GM12875 (cell line): Measurements from ENCODE around the gene LIG1.
A peak's percentile ranks its signal among the peaks of the same experiment; 100 is the strongest.

Experiments
- H3K4me3 ChIP-seq: one replicate; pipeline ENCODE4 v1.5.1; 2011; ENCODE audit warnings: low read depth, low read length, control low read depth
- CTCF ChIP-seq: IDR thresholded peaks from 2 replicates; pipeline ENCODE4 v1.5.1; 2011; ENCODE audit warnings: low read depth, mild to moderate bottlenecking, control low read depth, inconsistent platforms, low read length, moderate library complexity, borderline replicate concordance; ENCODE audit not compliant: insufficient read depth

Gene LIG1

DNA sequence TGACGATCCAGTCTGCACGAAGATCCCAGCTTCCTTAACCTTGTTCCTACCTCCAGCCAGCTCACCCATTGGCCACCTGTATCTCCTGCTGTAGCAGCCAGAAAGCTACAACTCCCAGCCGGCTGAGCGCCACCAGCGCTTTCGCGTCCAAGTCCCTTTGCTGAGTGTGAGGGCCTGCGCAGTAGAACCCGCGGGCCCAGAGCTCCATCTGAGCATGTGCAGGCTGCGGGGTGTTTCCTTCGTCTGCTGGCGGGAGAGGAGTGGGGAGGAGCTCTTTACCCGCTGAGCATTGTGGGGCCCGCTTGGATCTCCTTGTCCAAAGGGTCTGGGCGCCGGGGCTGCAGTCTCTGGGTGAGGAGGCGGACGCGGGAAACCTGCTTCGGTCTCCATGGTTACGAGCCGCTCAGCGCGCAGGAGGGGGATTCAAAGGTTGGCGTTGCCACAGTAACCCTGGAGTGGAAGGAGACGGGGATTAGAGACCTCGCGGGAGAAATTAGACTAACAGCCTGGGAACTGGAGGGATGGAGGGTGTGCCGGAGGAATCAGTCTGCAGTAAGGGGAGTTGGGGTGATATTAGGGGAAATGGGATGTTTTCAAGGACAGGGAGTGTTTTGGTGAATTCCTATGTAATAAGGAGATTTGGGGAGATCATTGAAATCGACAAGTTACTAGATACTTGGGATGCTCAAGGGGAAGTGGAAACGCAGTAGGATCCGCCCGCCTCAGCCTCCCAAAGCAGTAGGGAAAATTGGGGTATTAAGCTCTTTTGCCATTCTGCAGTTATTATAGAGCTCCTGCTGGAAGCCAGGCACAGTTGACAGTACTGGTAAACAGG lies 33.9 kb upstream of the LIG1 start:
- H3K4me3 ChIP-seq, result peak overlapping the region; percentile 70
- TF ChIP-seq CTCF, result no peak

DNA sequence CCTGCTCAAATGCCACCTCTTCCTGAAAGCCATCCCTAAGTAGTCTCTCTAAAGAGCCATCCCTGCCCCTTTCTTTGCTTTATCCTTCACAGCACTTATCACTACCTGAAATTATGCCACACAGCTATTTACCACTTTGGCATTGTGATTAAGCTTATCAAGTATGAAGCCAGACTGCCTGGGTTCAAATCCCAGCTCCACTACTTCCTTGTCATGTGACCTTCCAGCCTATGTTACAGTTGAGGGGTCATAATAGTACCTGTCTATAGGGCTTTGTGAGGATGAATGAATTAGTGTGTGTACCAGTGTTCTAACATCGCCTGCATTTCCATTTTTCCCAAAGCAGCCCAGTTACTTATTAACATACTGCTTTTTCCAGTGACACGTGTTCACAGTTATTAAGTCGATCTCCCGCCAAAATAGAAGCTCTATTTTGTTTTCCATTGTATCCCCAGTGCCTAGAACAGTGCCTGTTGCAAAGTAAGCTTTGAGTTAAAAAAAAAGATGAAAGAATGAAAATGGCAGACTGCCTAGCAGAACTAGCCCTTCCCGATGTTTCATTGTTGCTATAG lies 33.2 kb upstream of the LIG1 start:
- no peak for TF ChIP-seq CTCF

DNA sequence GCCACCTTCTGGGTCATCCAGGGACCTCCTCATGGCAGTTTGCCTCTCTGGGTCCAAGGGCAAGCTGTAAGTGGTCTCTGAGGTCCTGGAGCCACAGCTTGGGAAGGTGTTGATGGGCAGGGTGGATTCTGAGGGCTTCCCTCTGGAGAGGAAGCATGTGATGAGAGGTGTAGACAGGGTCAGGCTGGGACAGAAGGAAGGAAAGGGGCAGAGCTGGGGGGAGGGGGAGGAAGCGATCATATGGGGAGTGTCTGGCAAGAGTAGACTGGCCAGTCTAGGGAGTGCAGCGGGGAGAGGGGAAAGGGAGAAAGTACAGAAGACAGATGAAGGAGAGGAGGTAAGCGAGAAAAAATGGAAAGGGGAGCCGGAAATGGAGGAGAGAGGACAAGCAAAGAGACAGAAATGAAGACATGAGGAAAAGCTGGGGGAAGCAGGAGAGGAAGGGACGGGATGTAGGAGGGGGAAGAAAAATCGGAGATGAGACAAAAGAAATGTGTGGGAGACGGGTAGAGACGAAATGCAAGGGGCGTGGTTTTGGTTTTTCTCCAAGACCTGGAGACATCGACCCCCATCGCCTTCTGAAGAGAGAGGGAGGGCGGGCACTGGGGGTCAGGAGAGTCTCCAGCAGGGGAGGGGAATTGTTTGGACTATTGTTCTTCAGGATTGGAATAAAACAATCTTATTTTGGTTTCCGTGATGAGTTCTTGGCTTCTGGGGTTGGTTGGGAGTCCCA lies 27.0 kb upstream of the LIG1 start:
- H3K4me3 ChIP-seq, result no peak overlapping the region
- no peak for TF ChIP-seq CTCF

More for the DNA sequence above, 33.2 kb upstream of the LIG1 start:
- peak overlapping the region; percentile 70 for H3K4me3 ChIP-seq

DNA sequence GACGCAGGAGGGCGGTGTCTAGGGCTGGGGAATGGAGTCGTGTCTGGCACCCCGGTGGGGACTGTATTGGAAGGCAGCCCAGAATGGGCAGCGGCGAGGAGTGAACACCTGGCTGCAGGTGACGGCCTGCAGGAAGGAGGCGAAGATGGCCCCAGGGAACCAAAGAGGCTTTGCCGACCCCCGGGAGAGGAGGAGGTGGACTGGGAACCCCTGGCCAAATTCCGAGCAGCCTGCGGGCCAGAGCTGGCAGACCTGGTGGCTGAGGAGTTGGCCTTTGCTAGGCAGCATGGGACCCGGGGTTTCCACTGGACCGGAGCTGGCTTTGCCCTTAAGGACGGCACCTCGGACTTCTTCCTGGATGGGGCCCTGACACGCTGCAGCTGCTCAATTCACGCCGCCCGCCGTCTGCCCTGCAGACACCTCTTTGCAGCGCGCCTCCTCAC lies 26.2 kb upstream of the LIG1 start:
- H3K4me3 ChIP-seq, result no peak overlapping the region
- no peak for TF ChIP-seq CTCF

GRCh38 chr19:48194844-48195830 lies 25.0 kb upstream of the LIG1 start:
- H3K4me3 ChIP-seq, result no peak overlapping the region
- TF ChIP-seq CTCF, result no peak

- no peak overlapping the region for H3K4me3 ChIP-seq
Measured at GRCh38 chr19:48194041-48194843, 24.1 kb upstream of the LIG1 start.

More at GRCh38 chr19:48194041-48194843, 24.1 kb upstream of the LIG1 start:
- peak; percentile 66 for TF ChIP-seq CTCF
